ENCODE data around the gene NRSN2.
A peak's percentile ranks its signal among the peaks of the same experiment; 100 is the strongest.
"Not testable (repeated sequence)": the region's sequence is repeated elsewhere in the genome, so short reads cannot be mapped to it uniquely, and the experiment has no call there.

Gene NRSN2

GRCh38 chr20:354298-354977 is 7.5 kb downstream of the NRSN2 start:
- DNase-seq, result no peak

GRCh38 chr20:356154-356553 is 9.2 kb downstream of the NRSN2 start:
- DNase-seq, result not testable (repeated sequence)

DNA sequence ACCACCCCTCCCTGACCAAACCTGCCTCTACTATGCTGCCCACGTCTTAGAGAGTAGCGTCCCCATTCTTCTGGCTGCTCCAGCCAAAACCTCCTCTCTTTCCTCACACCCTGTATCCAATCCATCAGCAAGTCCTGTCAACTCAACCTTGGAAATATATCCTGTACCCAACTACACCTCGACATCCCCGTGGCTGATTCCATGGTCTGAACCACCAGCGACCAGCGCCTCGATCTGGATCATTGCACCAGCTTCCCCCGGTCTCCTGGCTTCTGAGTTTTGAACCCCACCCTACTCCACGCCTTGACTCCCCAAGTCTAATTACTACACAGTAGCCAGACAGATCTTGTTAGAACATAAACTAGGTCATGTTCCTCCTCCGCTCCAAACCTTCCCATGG is 9.8 kb downstream of the NRSN2 start:
- no peak for DNase-seq

DNA sequence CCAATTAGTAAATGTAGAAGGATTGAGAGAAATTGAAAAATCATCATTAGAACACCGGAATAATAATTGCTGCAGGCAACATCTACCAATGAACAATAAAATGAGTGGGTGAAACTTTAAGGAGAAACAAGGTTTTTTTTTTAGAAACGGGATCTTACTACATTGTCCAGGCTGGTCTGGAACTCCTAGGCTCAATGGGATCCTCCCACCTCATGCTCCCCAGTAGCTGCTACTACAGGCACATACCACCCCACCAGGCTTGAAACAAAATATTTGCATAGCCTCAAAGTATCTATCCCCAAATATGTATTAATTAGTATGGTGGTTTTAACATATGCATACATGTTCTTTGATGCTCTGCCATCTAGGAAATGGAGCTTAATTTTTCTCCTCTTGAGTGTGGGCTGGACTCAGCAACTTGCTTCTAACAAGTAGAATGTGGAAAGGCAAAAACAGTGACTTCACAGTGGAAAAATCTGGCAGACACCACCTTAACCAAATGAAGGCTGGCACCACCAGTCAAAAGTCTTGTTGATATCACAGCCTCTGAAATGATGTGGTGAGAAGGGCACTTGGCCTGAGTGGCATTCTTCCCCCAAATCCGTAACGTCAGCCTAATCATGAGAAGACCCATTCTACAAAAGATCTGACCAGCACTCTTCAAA is 12.1 kb downstream of the NRSN2 start:
- DNase-seq, result no peak

GRCh38 chr20:361561-361960 is 14.7 kb downstream of the NRSN2 start:
- no peak for DNase-seq

DNA sequence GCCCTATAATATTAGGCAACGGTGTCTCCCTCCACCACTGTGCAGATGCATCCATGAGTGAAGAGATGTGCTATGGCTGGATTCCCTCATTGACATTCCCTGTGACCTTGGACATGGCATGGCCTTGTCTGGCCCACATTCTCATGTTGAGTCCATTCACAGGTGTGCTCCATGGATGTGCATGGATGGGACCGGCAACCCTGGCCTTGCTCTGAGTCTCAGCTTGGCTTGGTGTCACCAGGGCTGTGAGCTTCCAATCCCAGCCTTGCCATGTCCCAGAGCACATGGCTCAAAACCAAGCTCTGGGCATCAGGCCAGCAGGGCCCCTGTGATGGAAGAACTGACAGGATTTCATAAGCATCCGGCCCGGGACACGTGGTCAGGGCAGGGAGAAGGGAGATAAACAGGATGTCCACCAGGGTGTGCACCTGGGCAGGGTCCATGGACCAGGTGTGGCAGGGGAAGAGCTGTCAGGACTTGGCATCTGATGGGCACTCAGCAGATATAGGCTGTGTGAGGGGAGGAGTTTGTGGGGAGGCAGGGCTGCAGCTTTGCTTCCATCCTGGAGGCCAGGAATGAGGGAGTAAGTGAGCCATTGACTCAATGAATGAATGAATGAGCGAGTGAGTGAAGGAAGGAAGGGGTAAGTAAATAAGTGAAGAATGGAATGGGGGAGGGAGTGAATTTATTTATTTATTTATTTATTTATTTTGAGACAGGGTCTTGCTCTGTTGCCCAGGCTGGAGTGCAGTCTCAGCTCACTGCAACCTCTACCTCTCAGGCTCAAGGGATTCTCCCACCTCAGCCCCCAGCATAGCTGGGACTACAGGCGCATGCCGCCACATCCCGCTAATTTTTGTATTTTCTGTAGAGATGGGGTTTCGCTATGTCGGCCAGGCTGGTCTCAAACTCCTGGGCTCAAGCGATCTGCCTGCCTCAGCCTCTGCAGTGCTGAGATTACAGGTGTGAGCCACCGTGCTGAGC is 15.7 kb downstream of the NRSN2 start:
- DNase-seq, result peak; percentile 22

GRCh38 chr20:363319-364078 is 16.6 kb downstream of the NRSN2 start:
- no peak for DNase-seq

GRCh38 chr20:364905-365794 is 18.2 kb downstream of the NRSN2 start:
- no peak for DNase-seq

GRCh38 chr20:366041-366718 is 19.3 kb downstream of the NRSN2 start:
- no peak for DNase-seq

- no peak for DNase-seq
Measured at GRCh38 chr20:366719-367485, 20.0 kb downstream of the NRSN2 start.

GRCh38 chr20:367486-367887 is 20.6 kb downstream of the NRSN2 start:
- no peak for DNase-seq

DNA sequence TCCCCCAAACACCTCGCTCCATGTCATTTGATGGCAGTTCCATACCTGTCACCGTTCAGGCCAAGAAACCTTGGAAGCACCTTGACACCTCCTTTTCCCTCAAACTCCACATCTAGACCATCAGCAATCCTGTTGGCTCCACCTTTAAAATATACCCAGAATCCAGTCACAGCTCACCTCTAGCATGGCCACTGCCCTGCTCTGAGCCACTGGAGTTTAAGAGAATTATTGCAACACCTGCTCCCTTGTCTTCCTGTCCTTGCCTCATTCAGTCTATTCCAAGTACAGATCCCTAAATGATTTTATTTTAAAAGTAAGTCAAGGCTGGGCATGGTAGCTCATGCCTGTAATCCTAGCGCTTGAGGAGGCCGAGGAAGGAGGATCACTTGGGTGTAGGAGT is 22.0 kb downstream of the NRSN2 start:
- no peak for DNase-seq

DNA sequence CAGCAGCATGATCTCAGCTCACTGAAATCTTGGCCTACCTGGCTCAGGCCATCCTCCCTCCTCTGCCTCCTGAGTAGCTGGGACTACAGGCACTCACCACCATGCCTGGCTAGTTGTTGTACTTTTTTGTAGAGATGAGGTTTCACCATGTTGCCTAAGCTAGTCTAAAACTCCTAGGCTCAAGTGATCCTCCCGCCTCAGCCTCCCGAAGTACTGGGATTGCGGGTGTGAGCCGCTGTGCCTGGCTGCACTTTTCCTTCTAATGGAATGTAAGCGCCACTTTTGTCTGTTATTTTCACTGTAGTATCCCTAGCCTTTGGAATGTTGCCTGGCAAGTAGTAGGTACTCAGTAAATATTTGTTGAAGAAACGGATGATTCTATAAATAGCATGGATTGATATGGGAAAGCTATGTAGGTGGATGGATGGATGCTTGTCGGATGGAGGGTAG is 23.3 kb downstream of the NRSN2 start:
- DNase-seq, result no peak

GRCh38 chr20:370977-371754 is 24.3 kb downstream of the NRSN2 start:
- DNase-seq, result no peak

DNA sequence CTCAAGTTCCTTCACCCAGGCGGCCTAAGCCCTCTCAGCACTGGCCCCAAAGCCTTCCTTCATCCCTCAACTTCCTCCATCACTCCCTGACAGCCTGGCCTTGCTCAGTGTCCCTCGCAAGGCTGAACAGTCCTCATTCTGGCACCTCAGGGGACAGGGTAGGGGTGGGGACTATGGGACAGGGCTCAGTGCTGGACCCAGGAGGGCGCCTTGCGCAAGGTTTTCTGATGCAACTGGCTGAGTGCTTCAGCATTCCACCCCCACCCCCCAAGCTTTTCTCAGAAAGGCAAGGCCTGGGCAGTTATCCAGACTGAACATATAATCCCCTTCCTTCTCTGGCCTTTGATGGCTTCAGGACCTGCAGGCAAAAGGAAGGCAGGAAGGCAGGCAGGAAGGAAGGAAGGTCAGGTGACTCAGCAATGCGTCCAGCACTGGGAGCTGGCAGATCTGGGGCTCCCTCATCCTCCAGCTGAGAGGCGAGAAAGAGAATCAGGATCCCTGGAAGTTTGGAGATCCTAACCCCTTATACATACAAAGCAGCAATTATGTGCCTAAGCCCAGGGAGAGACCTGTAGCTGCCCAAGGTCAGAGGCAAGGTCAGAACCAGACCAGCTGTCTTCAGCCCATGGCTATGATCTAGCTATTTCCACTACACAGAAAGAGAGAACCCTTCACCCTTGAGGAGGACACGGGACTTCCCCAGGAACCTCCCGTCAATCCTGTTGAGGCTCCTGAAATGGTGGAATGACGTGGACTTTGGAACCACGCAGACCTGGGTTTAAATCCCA is 25.0 kb downstream of the NRSN2 start:
- no peak for DNase-seq

GRCh38 chr20:372543-373082 is 25.7 kb downstream of the NRSN2 start:
- not testable (repeated sequence) for DNase-seq

GRCh38 chr20:373171-373890 is 26.4 kb downstream of the NRSN2 start:
- peak; percentile 32 for DNase-seq
